Measurements from ENCODE around the gene TSC22D1.

The TSC22D1 gene

DNA sequence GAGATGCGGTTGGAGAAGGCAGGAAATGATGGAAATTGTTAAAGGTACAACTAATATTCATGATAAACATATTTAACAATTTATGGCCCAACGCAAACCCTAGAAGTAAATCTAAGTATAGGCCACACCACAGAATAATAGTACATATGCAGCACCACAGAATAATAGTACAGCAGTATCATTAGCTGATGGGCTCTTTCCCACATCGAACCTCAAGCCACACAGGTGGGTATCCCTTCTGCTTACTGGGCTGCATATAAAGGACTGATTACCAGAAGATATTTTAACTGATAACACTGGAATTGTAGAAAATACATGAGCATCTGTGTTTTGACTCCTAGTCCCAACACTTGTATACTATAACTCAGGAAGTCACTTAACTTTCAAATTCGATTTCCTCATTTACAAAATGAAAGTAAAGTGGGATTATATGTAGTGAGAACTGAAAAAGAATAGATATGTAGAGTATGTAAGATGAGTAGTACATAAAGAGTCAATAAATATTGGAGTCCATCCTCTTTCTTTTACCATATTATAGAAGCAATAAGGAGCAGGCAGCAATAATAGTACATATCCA, 91.5 kb downstream of the TSC22D1 start:
- in situ Hi-C loops (cut with HindIII; ENCODE audit: low sequenced_read_pairs): no loop called here
- no peak for DNase-seq (ENCODE audit: low read depth)
- no peak overlapping the region for H3K4me3 ChIP-seq (ENCODE audit: low read depth, low read length)
- TF ChIP-seq, protein P1, sequence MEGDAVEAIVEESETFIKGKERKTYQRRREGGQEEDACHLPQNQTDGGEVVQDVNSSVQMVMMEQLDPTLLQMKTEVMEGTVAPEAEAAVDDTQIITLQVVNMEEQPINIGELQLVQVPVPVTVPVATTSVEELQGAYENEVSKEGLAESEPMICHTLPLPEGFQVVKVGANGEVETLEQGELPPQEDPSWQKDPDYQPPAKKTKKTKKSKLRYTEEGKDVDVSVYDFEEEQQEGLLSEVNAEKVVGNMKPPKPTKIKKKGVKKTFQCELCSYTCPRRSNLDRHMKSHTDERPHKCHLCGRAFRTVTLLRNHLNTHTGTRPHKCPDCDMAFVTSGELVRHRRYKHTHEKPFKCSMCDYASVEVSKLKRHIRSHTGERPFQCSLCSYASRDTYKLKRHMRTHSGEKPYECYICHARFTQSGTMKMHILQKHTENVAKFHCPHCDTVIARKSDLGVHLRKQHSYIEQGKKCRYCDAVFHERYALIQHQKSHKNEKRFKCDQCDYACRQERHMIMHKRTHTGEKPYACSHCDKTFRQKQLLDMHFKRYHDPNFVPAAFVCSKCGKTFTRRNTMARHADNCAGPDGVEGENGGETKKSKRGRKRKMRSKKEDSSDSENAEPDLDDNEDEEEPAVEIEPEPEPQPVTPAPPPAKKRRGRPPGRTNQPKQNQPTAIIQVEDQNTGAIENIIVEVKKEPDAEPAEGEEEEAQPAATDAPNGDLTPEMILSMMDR (IDR thresholded peaks at IDR 0.05; ENCODE audit: low read depth, low read length, missing control alignments): no peak

DNA sequence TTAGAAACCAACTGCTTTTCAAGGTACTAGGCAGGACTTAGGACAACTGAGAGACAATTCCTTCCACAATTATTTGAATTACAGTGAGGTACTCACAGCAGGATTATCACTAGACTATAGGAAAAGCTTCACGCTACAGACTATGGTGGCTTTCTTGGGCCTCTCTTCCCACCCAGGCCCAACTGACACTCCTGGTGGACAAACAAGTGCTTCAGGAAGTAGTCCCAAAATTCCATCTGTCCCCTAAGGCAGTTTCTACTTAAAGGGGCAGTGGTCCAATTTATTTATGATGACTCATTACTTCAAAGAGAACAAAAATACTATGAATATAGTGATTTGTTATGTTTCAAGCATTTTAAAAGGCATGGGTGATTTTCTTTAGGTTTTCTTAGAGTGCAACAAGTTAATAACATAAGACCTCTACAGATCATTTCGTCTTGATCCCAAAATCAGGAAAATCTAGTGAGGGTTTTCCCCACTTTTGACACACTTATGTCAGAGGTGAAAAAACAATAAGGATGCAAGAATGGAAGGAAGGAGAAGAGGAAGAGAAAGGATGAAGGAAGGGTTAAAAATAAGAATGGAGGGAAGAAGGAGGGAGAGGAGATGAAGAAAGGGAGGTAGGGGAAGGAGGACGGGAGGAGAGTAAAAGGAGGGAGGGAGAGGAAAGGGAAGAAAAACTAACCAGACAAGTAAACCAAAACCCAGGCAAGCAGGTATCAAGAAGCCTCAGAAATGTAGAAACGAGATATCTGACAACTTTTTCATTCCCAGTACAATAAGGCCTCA, 101.8 kb downstream of the TSC22D1 start:
- in situ Hi-C loops (cut with HindIII; ENCODE audit: low sequenced_read_pairs): no loop called here
- TF ChIP-seq, protein P1 (IDR thresholded peaks at IDR 0.05; ENCODE audit: low read depth, low read length, missing control alignments): no peak
- DNase-seq (ENCODE audit: low read depth): no peak
- H3K4me3 ChIP-seq (ENCODE audit: low read depth, low read length): no peak overlapping the region

DNA sequence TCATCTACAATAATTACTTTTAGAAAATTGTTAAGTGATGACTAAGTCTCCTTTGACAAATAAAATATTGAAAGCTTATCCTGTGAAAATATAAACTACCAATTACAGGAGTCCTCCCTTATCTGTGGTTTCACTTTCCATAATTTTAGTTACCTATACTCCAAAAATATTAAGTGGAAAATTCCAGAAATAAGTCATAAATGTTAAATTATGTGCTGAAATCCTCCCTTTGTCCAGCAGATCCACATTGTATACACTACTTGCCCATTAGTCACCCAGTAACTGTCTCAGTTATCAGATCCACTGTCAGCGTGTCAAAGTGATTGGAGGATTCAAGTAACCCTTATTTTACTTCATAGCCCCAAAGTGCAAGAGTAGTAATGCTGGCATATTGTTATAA, 104.4 kb downstream of the TSC22D1 start:
- no peak for DNase-seq (ENCODE audit: low read depth)
- in situ Hi-C loops (cut with HindIII; ENCODE audit: low sequenced_read_pairs): no loop called here
- no peak overlapping the region for H3K4me3 ChIP-seq (ENCODE audit: low read depth, low read length)
- TF ChIP-seq, protein P1 (IDR thresholded peaks at IDR 0.05; ENCODE audit: low read depth, low read length, missing control alignments): no peak

DNA sequence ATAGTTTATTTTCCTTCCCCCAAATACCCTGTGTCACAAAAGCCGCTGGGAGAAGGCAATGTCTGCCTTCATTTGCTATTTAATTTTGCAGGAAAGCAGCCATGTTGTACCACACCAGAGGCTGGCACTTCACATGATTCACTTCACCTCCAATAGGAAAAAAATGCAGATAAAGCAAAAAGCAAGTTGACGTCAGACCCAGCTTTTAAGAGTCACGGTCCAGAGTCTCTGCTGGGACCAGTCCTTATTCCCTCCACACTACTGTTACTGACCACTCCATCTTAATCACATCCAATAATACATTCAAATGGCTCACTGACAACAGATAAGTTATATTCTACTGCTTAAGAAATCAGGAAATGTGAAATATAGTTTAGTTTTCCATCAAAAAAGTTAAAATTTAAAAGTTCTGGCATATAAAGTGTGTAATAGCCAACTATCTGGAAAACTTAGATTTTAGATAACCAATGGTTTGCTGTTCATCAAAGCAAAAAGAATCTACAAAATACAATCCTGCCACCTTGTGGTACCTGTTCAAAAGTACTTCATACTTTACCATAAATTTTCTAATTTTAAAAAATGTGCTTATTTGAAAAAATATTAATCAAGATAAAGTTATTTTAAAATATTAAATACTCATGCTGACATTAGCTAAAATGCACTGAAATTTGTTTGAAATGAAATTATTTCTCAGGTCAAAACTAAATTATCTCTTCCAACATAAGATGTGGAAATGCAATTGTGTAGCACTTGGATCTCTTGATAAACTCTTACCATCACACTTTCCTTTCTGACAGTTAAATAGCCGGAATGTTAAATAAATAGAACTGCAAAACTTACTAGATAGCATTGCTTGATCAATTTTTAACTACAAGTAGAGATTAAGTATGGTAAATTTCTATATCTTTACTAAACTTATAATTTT, 105.2 kb downstream of the TSC22D1 start:
- TF ChIP-seq, protein P1 (IDR thresholded peaks at IDR 0.05; ENCODE audit: low read depth, low read length, missing control alignments): peak; percentile 12
- no peak overlapping the region for H3K4me3 ChIP-seq (ENCODE audit: low read depth, low read length)
- in situ Hi-C loops (cut with HindIII; ENCODE audit: low sequenced_read_pairs): no loop called here
- DNase-seq (ENCODE audit: low read depth): peak; percentile 15

DNA sequence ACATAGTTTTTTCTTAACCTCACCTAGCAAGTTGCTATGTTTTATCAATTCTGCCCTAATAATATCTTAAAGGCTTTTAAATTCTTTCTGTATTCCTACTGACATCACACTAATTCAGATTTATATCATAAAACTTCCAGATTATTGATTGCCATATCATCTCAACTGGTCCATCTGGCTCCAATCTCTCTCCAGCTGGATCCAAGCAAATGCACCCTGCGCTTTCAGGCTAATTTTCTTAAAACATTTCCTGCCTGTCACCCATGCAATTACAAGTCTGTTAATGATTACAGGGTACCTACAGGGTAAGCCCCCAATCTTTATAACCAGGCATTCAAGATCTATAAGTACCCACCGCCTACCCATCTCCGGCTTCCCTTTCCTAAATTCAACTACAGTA, 107.3 kb downstream of the TSC22D1 start:
- TF ChIP-seq, protein P1 (IDR thresholded peaks at IDR 0.05; ENCODE audit: low read depth, low read length, missing control alignments): no peak
- in situ Hi-C loops (cut with HindIII; ENCODE audit: low sequenced_read_pairs): no loop called here
- DNase-seq (ENCODE audit: low read depth): no peak
- no peak overlapping the region for H3K4me3 ChIP-seq (ENCODE audit: low read depth, low read length)

DNA sequence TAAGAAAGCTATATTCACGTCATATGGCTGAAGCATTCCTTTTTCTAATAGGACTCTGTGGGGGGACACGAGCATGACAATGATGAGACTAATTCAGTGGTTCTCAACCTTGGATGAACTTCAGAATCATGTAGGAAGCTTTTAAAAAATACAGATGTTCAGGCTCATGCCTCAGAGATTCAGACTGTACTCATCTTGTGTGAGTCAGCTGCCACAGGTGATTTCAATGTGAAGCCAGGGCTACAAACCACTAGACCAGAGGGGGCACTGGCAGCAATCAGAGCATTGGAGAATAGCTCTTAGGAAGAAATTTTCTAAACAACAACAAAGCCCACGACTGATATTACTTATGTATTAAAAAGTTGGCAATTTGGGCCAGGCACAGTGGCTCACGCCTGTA, 110.8 kb downstream of the TSC22D1 start:
- TF ChIP-seq, protein P1 (IDR thresholded peaks at IDR 0.05; ENCODE audit: low read depth, low read length, missing control alignments): no peak
- in situ Hi-C loops (cut with HindIII; ENCODE audit: low sequenced_read_pairs): no loop called here
- no peak for DNase-seq (ENCODE audit: low read depth)
- H3K4me3 ChIP-seq (ENCODE audit: low read depth, low read length): no peak overlapping the region

Measured in astrocyte of the cerebellum (primary cell).